ENCODE results near the gene C16orf96. TPM values are rescaled to one million over a fixed set of nuclear protein-coding genes. Genes with fewer than 3 reads are reported as not detected.

C16orf96 gene
- polyA plus RNA-seq (ENCODE audit: insufficient read length in 3 of 3), result under 1 TPM; 0.16 to 0.27 (median 0.24) TPM
- long read RNA-seq, donor 1, result 0 reads
- long read RNA-seq, donor 2, result 0 reads
- long read RNA-seq, donor 3, result 0 reads
- long read RNA-seq, donor 4, result 0 reads
- long read RNA-seq, donor 5, result 0 reads
- long read RNA-seq, donor 6, result 0 reads
- long read RNA-seq, donor 7, result 0 reads
- long read RNA-seq, donor 8, result 0 reads
- long read RNA-seq, donor 9, result 0 reads
- long read RNA-seq, donor 10, result 0 reads
- long read RNA-seq, donor 11, result 0 reads
- long read RNA-seq, donor 12, result 0 reads
- long read RNA-seq, donor 13, result 0 reads
- long read RNA-seq, donor 14, result 0 reads
- long read RNA-seq, donor 15, result 0 reads
- long read RNA-seq, donor 16, result 0 reads

- DNase-seq (ENCODE audit: extremely low read depth in 1 of 11, low read depth in 9 of 11, low spot score in 4 of 11), result no peak
These were observed at the start of gene C16orf96 for GRCh38 chr16:4556112-4556511. TSS of gene C16orf96 (plus strand) at chr16:4556340. CDS start at chr16:4556490, 150 bp downstream.

- DNase-seq (ENCODE audit: extremely low read depth in 1 of 11, low read depth in 9 of 11, low spot score in 4 of 11), result peak in 8 of 11 donors; percentile 33 to 71 (median 52)
These were observed 49.7 kb upstream of the C16orf96 start for GRCh38 chr16:4506450-4506849.

GRCh38 chr16:4507588-4508345, 48.4 kb upstream of the C16orf96 start:
- DNase-seq (ENCODE audit: extremely low read depth in 1 of 11, low read depth in 9 of 11, low spot score in 4 of 11), result no peak

- no peak for DNase-seq (ENCODE audit: extremely low read depth in 1 of 11, low read depth in 9 of 11, low spot score in 4 of 11)
These were observed 47.3 kb upstream of the C16orf96 start for GRCh38 chr16:4508806-4509205.

GRCh38 chr16:4509420-4509819, 46.7 kb upstream of the C16orf96 start:
- no peak for DNase-seq (ENCODE audit: extremely low read depth in 1 of 11, low read depth in 9 of 11, low spot score in 4 of 11)

GRCh38 chr16:4510131-4510530, 46.0 kb upstream of the C16orf96 start:
- no peak for DNase-seq (ENCODE audit: extremely low read depth in 1 of 11, low read depth in 9 of 11, low spot score in 4 of 11)

GRCh38 chr16:4510747-4511426, 45.3 kb upstream of the C16orf96 start:
- no peak for DNase-seq (ENCODE audit: extremely low read depth in 1 of 11, low read depth in 9 of 11, low spot score in 4 of 11)

GRCh38 chr16:4511441-4512082, 44.6 kb upstream of the C16orf96 start:
- peak in 3 of 11 donors; percentile 26 to 55 (median 39) for DNase-seq (ENCODE audit: extremely low read depth in 1 of 11, low read depth in 9 of 11, low spot score in 4 of 11)

GRCh38 chr16:4512473-4512872, 43.7 kb upstream of the C16orf96 start:
- no peak for DNase-seq (ENCODE audit: extremely low read depth in 1 of 11, low read depth in 9 of 11, low spot score in 4 of 11)

- no peak for DNase-seq (ENCODE audit: extremely low read depth in 1 of 11, low read depth in 9 of 11, low spot score in 4 of 11)
These were observed 42.9 kb upstream of the C16orf96 start for GRCh38 chr16:4513086-4513860.

- DNase-seq (ENCODE audit: extremely low read depth in 1 of 11, low read depth in 9 of 11, low spot score in 4 of 11), result no peak
These were observed 42.3 kb upstream of the C16orf96 start for GRCh38 chr16:4513881-4514280.

- DNase-seq (ENCODE audit: extremely low read depth in 1 of 11, low read depth in 9 of 11, low spot score in 4 of 11), result no peak
These were observed 41.5 kb upstream of the C16orf96 start for GRCh38 chr16:4514606-4515005.

- no peak for DNase-seq (ENCODE audit: extremely low read depth in 1 of 11, low read depth in 9 of 11, low spot score in 4 of 11)
These were observed 40.4 kb upstream of the C16orf96 start for GRCh38 chr16:4515611-4516233.

- peak in 3 of 11 donors; percentile 34 to 35 (median 35) for DNase-seq (ENCODE audit: extremely low read depth in 1 of 11, low read depth in 9 of 11, low spot score in 4 of 11)
These were observed 38.1 kb upstream of the C16orf96 start for GRCh38 chr16:4517812-4518680.

- no peak for DNase-seq (ENCODE audit: extremely low read depth in 1 of 11, low read depth in 9 of 11, low spot score in 4 of 11)
These were observed 36.7 kb upstream of the C16orf96 start for GRCh38 chr16:4519274-4520058.

GRCh38 chr16:4520913-4521312, 35.2 kb upstream of the C16orf96 start:
- DNase-seq (ENCODE audit: extremely low read depth in 1 of 11, low read depth in 9 of 11, low spot score in 4 of 11), result no peak
